HG03103 (cell line): Measurements from ENCODE around the gene MARF1.
"Not testable (repeated sequence)": the region's sequence is repeated elsewhere in the genome, so short reads cannot be mapped to it uniquely, and the experiment has no call there.

Source experiments
- ATAC-seq: cut with Tn5 transposase; IDR thresholded peaks from one replicate; pipeline ENCODE4 v1.9.1; 2021; ENCODE audit warnings: low read depth; ENCODE audit not compliant: unreplicated experiment

The MARF1 gene

GRCh38 chr16:15576960-15577958, 65.7 kb downstream of the MARF1 start:
- ATAC-seq: no peak

- ATAC-seq: no peak
These were observed 67.5 kb downstream of the MARF1 start for GRCh38 chr16:15575293-15576049.

GRCh38 chr16:15574614-15574948, 68.4 kb downstream of the MARF1 start:
- ATAC-seq: no peak

GRCh38 chr16:15573896-15574613, 68.9 kb downstream of the MARF1 start:
- not testable (repeated sequence) for ATAC-seq

GRCh38 chr16:15573274-15573895, 69.6 kb downstream of the MARF1 start:
- no peak for ATAC-seq

- ATAC-seq: no peak
These were observed 70.5 kb downstream of the MARF1 start for GRCh38 chr16:15572329-15573001.

- no peak for ATAC-seq
These were observed 71.4 kb downstream of the MARF1 start for GRCh38 chr16:15571557-15571956.

GRCh38 chr16:15570666-15571065, 72.3 kb downstream of the MARF1 start:
- ATAC-seq: not testable (repeated sequence)

- no peak for ATAC-seq
These were observed 75.1 kb downstream of the MARF1 start for GRCh38 chr16:15567823-15568222.

GRCh38 chr16:15566095-15566494, 76.9 kb downstream of the MARF1 start:
- ATAC-seq: no peak

GRCh38 chr16:15564604-15565339, 78.2 kb downstream of the MARF1 start:
- no peak for ATAC-seq

- ATAC-seq: no peak
These were observed 83.8 kb downstream of the MARF1 start for GRCh38 chr16:15559176-15559575.

GRCh38 chr16:15557258-15557657, 85.7 kb downstream of the MARF1 start:
- no peak for ATAC-seq

- ATAC-seq: no peak
These were observed 86.8 kb downstream of the MARF1 start for GRCh38 chr16:15556130-15556529.

GRCh38 chr16:15553313-15554088, 89.5 kb downstream of the MARF1 start:
- no peak for ATAC-seq

- no peak for ATAC-seq
These were observed 90.4 kb downstream of the MARF1 start for GRCh38 chr16:15552507-15552906.

- ATAC-seq: no peak
These were observed 94.5 kb downstream of the MARF1 start for GRCh38 chr16:15548482-15548891.

GRCh38 chr16:15547768-15548096, 95.2 kb downstream of the MARF1 start:
- no peak for ATAC-seq
